Neural progenitor cell (in vitro differentiated cells): ENCODE results near the gene C6orf89. TPM values are rescaled to one million over a fixed set of nuclear protein-coding genes. Genes with fewer than 3 reads are reported as not detected.

Experiments used
- DNase-seq: peaks from one replicate; pipeline ENCODE4 v3.0.0-alpha.2; 2016; ENCODE audit warnings: low spot score
- H2AFZ ChIP-seq: fragments of 200-600 bp; sonication (generic); replicated peaks from 2 replicates; pipeline ENCODE4 v1.6.1; 2016; ENCODE audit warnings: antibody characterized with exemption
- H3F3A ChIP-seq: fragments of 200-600 bp; sonication (generic); 2 replicates; pipeline ENCODE4 v1.6.1; 2016; ENCODE audit warnings: antibody characterized with exemption, low read depth
- H3K27ac ChIP-seq: fragments of 200-600 bp; sonication (generic); 2 replicates; pipeline ENCODE4 v1.5.1; 2016; ENCODE audit warnings: mild to moderate bottlenecking
- H3K27me3 ChIP-seq: fragments of 200-600 bp; sonication (generic); 2 replicates; pipeline ENCODE4 v1.6.1; 2016; ENCODE audit warnings: mild to moderate bottlenecking, moderate library complexity
- H3K36me3 ChIP-seq: fragments of 200-600 bp; sonication (generic); 2 replicates; pipeline ENCODE4 v1.5.1; 2016
- H3K4me1 ChIP-seq: fragments of 200-600 bp; sonication (generic); 2 replicates; pipeline ENCODE4 v1.6.1; 2016; ENCODE audit warnings: mixed run types
- H3K4me2 ChIP-seq: fragments of 200-600 bp; sonication (generic); 2 replicates; pipeline ENCODE4 v1.6.1; 2016
- H3K4me3 ChIP-seq: fragments of 200-600 bp; sonication (generic); 2 replicates; pipeline ENCODE4 v1.5.1; 2016
- H3K79me2 ChIP-seq: fragments of 200-600 bp; sonication (generic); 2 replicates; pipeline ENCODE4 v1.6.1; 2016; ENCODE audit warnings: low read depth
- H3K9ac ChIP-seq: fragments of 200-600 bp; sonication (generic); 2 replicates; pipeline ENCODE4 v1.6.1; 2016
- H3K9me3 ChIP-seq: fragments of 200-600 bp; sonication (generic); 2 replicates; pipeline ENCODE4 v1.5.1; 2016; ENCODE audit warnings: low read depth
- H4K20me1 ChIP-seq: fragments of 200-600 bp; sonication (generic); 2 replicates; pipeline ENCODE4 v1.6.1; 2016; ENCODE audit warnings: low read depth
- H3K27ac Mint-ChIP-seq: 3 replicates; pipeline ENCODE4 v1.8.0; 2021; ENCODE audit warnings: mixed read lengths
- H3K27me3 Mint-ChIP-seq: 2 replicates; pipeline ENCODE4 v1.8.0; 2022; ENCODE audit warnings: low read depth, mild to moderate bottlenecking, inconsistent platforms, moderate library complexity, mixed read lengths; ENCODE audit not compliant: insufficient read depth
- H3K36me3 Mint-ChIP-seq: 3 replicates; pipeline ENCODE4 v1.8.0; 2021; ENCODE audit warnings: mixed read lengths
- H3K4me1 Mint-ChIP-seq: 3 replicates; pipeline ENCODE4 v1.8.0; 2021; ENCODE audit warnings: mixed read lengths
- H3K4me3 Mint-ChIP-seq: 3 replicates; pipeline ENCODE4 v1.8.0; 2021; ENCODE audit warnings: mild to moderate bottlenecking, moderate library complexity, mixed read lengths
- H3K9me3 Mint-ChIP-seq: 3 replicates; pipeline ENCODE4 v1.8.0; 2020; ENCODE audit warnings: mixed read lengths
- EZH2 ChIP-seq: fragments of 200-600 bp; sonication (generic); IDR thresholded peaks from 2 replicates; pipeline ENCODE4 v1.6.1; 2017; ENCODE audit warnings: antibody characterized with exemption, mild to moderate bottlenecking, moderate library complexity
- EZH2phosphoT487 ChIP-seq: fragments of 200-600 bp; sonication (generic); IDR thresholded peaks from 2 replicates; pipeline ENCODE4 v1.6.1; 2017; ENCODE audit warnings: antibody characterized with exemption
- total RNA-seq: library from RNA; depleted of rRNA; stranded (reverse); fragments of >200 nt; gene quantifications from 2 replicates; pipeline ENCODE4 v1.2.3, GENCODE V29; 2015; ENCODE audit warnings: low replicate concordance
- TF ChIP-seq, protein P1 (sequence below): fragments of 200-600 bp; sonication (generic); IDR thresholded peaks from 2 replicates; pipeline ENCODE4 v1.5.1; 2017; ENCODE audit warnings: antibody characterized with exemption, mild to moderate bottlenecking

C6orf89 gene
- total RNA-seq, 1 donor from 2014 or later: 21.2 TPM

DNA sequence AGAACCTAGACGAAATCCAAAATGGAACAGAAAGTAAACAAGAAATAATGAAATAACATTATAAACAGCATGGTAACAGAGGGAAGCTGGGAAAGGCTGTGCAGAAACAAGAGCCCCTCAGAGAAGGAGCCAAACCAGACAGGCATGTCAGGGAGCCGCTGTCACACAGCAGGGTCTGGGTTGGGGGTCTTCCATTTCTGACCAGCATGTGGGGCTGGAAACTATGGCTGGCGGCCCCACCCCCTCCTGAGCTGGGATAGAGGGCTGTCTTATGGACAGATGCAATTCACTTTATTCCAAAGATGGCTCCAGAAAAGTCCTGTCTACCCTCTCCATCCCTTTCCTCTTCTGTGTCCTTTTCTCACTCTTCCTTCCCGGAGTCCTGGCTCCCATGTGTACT, 27.3 kb downstream of the C6orf89 start:
- H3K9me3 Mint-ChIP-seq: no peaks in the 10 kb centered on the region
- no peak for DNase-seq
- peaks cover 1% of the 10 kb centered on the region for H3K4me1 Mint-ChIP-seq
- Histone ChIP-seq H3K27me3 (no peaks in the 10 kb centered on the region), H3K79me2 (no peaks in the 10 kb centered on the region), H4K20me1 (no peaks in the 10 kb centered on the region), H3K9ac (no peak overlapping the region), H3K27ac (no peak overlapping the region), H3K4me2 (no peak overlapping the region), H3K4me1 (peaks cover under 1% of the 10 kb centered on the region), H2AFZ (no peak overlapping the region), H3K9me3 (no peaks in the 10 kb centered on the region), H3K4me3 (no peak overlapping the region), H3K36me3 (no peaks in the 10 kb centered on the region), H3F3A (no peaks in the 10 kb centered on the region)
- no peak for TF ChIP-seq EZH2
- TF ChIP-seq, protein P1, sequence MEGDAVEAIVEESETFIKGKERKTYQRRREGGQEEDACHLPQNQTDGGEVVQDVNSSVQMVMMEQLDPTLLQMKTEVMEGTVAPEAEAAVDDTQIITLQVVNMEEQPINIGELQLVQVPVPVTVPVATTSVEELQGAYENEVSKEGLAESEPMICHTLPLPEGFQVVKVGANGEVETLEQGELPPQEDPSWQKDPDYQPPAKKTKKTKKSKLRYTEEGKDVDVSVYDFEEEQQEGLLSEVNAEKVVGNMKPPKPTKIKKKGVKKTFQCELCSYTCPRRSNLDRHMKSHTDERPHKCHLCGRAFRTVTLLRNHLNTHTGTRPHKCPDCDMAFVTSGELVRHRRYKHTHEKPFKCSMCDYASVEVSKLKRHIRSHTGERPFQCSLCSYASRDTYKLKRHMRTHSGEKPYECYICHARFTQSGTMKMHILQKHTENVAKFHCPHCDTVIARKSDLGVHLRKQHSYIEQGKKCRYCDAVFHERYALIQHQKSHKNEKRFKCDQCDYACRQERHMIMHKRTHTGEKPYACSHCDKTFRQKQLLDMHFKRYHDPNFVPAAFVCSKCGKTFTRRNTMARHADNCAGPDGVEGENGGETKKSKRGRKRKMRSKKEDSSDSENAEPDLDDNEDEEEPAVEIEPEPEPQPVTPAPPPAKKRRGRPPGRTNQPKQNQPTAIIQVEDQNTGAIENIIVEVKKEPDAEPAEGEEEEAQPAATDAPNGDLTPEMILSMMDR: no peak
- no peak for TF ChIP-seq EZH2phosphoT487
- no peak overlapping the region for H3K27ac Mint-ChIP-seq
- H3K4me3 Mint-ChIP-seq: no peak overlapping the region
- H3K27me3 Mint-ChIP-seq: no peaks in the 10 kb centered on the region
- peaks cover 8% of the 10 kb centered on the region for H3K36me3 Mint-ChIP-seq

DNA sequence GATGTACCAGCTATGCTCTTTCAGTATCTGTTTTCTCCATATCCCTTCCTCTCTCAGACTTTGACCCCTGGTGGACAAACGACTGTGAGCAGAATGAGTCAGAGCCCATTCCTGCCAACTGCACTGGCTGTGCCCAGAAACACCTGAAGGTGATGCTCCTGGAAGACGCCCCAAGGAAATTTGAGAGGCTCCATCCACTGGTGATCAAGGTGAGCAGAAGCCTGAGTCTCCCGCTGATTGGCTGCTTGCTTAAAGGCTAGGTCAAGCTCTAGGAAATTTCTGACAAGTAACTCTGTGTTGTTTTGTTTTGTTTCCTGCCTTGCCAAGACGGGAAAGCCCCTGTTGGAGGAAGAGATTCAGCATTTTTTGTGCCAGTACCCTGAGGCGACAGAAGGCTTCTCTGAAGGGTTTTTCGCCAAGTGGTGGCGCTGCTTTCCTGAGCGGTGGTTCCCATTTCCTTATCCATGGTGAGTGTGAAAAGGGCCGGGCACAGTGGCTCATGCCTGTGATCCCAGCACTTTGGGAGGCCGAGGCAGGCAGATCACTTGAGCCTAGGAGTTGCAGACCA, 28.6 kb downstream of the C6orf89 start:
- no peak overlapping the region for H3K4me3 ChIP-seq
- no peaks in the 10 kb centered on the region for H3K9me3 ChIP-seq
- Mint-ChIP-seq H3K4me3 (no peak overlapping the region), H3K27ac (no peak overlapping the region), H3K27me3 (no peaks in the 10 kb centered on the region), H3K36me3 (peaks cover 8% of the 10 kb centered on the region), H3K4me1 (no peaks in the 10 kb centered on the region), H3K9me3 (no peaks in the 10 kb centered on the region)
- no peaks in the 10 kb centered on the region for H3K79me2 ChIP-seq
- no peaks in the 10 kb centered on the region for H3K4me1 ChIP-seq
- no peak overlapping the region for H3K4me2 ChIP-seq
- peak; percentile 61 for DNase-seq
- H3K9ac ChIP-seq: no peak overlapping the region
- TF ChIP-seq, protein P1: peak; percentile 50
- TF ChIP-seq EZH2phosphoT487: no peak
- no peaks in the 10 kb centered on the region for H3F3A ChIP-seq
- no peaks in the 10 kb centered on the region for H3K36me3 ChIP-seq
- H3K27ac ChIP-seq: no peak overlapping the region
- H3K27me3 ChIP-seq: no peaks in the 10 kb centered on the region
- H4K20me1 ChIP-seq: no peaks in the 10 kb centered on the region
- no peak overlapping the region for H2AFZ ChIP-seq

DNA sequence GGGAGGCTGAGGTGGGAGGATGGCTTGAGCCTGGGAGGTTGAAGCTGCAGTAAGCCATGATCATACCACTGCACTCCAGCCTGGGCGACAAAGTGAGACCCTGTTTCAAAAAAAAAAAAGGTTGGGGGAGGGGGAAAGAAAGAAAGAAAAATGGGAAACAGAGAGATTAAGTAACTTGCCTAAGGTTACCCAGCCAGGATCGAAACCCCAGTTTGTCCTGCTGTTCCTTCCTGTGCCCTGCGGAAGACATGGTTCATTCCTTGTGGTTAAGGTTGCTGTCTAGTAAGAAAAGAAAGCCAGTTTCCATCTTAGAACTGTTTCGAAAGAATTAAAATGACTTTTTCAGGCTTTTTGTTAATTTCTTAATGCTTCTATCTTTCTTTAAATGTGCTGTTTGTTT, 29.8 kb downstream of the C6orf89 start:
- Histone ChIP-seq H3K4me2 (no peak overlapping the region), H3K9ac (no peak overlapping the region), H3F3A (no peaks in the 10 kb centered on the region), H3K4me1 (no peaks in the 10 kb centered on the region), H3K79me2 (no peaks in the 10 kb centered on the region), H3K36me3 (no peaks in the 10 kb centered on the region), H3K27me3 (no peaks in the 10 kb centered on the region), H3K9me3 (no peaks in the 10 kb centered on the region), H2AFZ (no peak overlapping the region), H3K27ac (no peak overlapping the region), H4K20me1 (no peaks in the 10 kb centered on the region), H3K4me3 (no peak overlapping the region)
- Mint-ChIP-seq H3K27me3 (no peaks in the 10 kb centered on the region), H3K4me3 (no peak overlapping the region), H3K4me1 (no peaks in the 10 kb centered on the region), H3K27ac (no peak overlapping the region), H3K9me3 (no peaks in the 10 kb centered on the region), H3K36me3 (peaks cover 8% of the 10 kb centered on the region)
- no peak for DNase-seq
- TF ChIP-seq, protein P1: no peak
- TF ChIP-seq EZH2 (no peak), EZH2phosphoT487 (no peak)
